Smooth muscle cell (in vitro differentiated cells): Measurements from ENCODE around the gene PREX1. TPM values are rescaled to one million over a fixed set of nuclear protein-coding genes. Genes with fewer than 3 reads are reported as not detected.

ENCODE experiments used
- DNase-seq: peaks from one replicate; lab custom pipeline; 2025; ENCODE audit not compliant: unreplicated experiment; lab: John Stamatoyannopoulos, UW
- H2AFZ ChIP-seq: fragments of 200-600 bp; sonication (generic); 2 replicates; pipeline ENCODE4 v1.6.0; 2016; ENCODE audit warnings: antibody characterized with exemption, low read depth, mild to moderate bottlenecking
- H3F3A ChIP-seq: fragments of 200-600 bp; sonication (generic); 2 replicates; pipeline ENCODE4 v1.6.0; 2017; ENCODE audit warnings: antibody characterized with exemption, low read depth
- H3K27ac ChIP-seq: fragments of 200-600 bp; sonication (generic); 2 replicates; pipeline ENCODE4 v1.5.1; 2016; ENCODE audit warnings: low read depth, mild to moderate bottlenecking
- H3K27me3 ChIP-seq: fragments of 200-600 bp; sonication (generic); 2 replicates; pipeline ENCODE4 v1.6.1; 2016; ENCODE audit warnings: low read depth, mild to moderate bottlenecking
- H3K36me3 ChIP-seq: fragments of 200-600 bp; sonication (generic); 2 replicates; pipeline ENCODE4 v1.5.1; 2016; ENCODE audit warnings: low read depth
- H3K4me1 ChIP-seq: fragments of 200-600 bp; sonication (generic); 2 replicates; pipeline ENCODE4 v1.5.1; 2016; ENCODE audit warnings: low read depth
- H3K4me2 ChIP-seq: fragments of 200-600 bp; sonication (generic); 2 replicates; pipeline ENCODE4 v1.6.0; 2016; ENCODE audit warnings: mild to moderate bottlenecking
- H3K4me3 ChIP-seq: fragments of 200-600 bp; sonication (generic); 2 replicates; pipeline ENCODE4 v1.5.1; 2016; ENCODE audit warnings: mild to moderate bottlenecking
- H3K79me2 ChIP-seq: fragments of 200-600 bp; sonication (generic); 2 replicates; pipeline ENCODE4 v1.6.0; 2016; ENCODE audit warnings: low read depth, mild to moderate bottlenecking
- H3K9ac ChIP-seq: fragments of 200-600 bp; sonication (generic); 2 replicates; pipeline ENCODE4 v1.6.0; 2016; ENCODE audit warnings: low read depth
- H3K9me3 ChIP-seq: fragments of 200-600 bp; sonication (generic); replicated peaks from 2 replicates; pipeline ENCODE4 v1.5.1; 2016; ENCODE audit warnings: low read depth
- H4K20me1 ChIP-seq: fragments of 200-600 bp; sonication (generic); 2 replicates; pipeline ENCODE4 v1.6.0; 2016; ENCODE audit warnings: low read depth
- CTCF ChIP-seq: fragments of 200-600 bp; sonication (generic); IDR thresholded peaks from 2 replicates; pipeline ENCODE4 v1.5.1; 2017; ENCODE audit warnings: borderline replicate concordance, mild to moderate bottlenecking, antibody characterized with exemption; ENCODE audit not compliant: insufficient read depth, poor library complexity, severe bottlenecking
- WGBS: methylation state at CpG from one replicate; pipeline ENCODE4 v1.1.7; 2016; ENCODE audit warnings: low lambda C conversion rate; 5-methylcytosine and 5-hydroxymethylcytosine counted together
- polyA plus RNA-seq: library from polyadenylated mRNA; unstranded; fragments of >200 nt; fragmentation: Nextera tagmentation; extraction: Ambion mirVana; gene quantifications from 2 replicates; pipeline ENCODE4 v1.2.1, GENCODE V29; 2016
- total RNA-seq: library from RNA; depleted of rRNA; stranded (reverse); fragments of >200 nt; gene quantifications from 2 replicates; pipeline ENCODE4 v1.2.3, GENCODE V29; 2014

PREX1 gene
- total and polyA plus RNA-seq, 2 experiments from 2014 or later = 0.04 to 0.30 TPM

GRCh38 chr20:48606172-48606840 lies 221.5 kb downstream of the PREX1 start:
- H3K79me2 ChIP-seq = no peaks in the 10 kb centered on the region
- DNase-seq = no peak
- no peaks in the 10 kb centered on the region for H4K20me1 ChIP-seq
- H3K4me1 ChIP-seq = peaks cover 12% of the 10 kb centered on the region
- 90% methylated on average over 14 of the region's 14 CpGs for WGBS
- no peak overlapping the region for H3K4me3 ChIP-seq
- TF ChIP-seq CTCF = no peak
- H3K9me3 ChIP-seq = no peaks in the 10 kb centered on the region
- no peak overlapping the region for H2AFZ ChIP-seq
- no peak overlapping the region for H3K9ac ChIP-seq
- H3K4me2 ChIP-seq = no peak overlapping the region
- no peaks in the 10 kb centered on the region for H3F3A ChIP-seq
- H3K27me3 ChIP-seq = no peaks in the 10 kb centered on the region
- H3K36me3 ChIP-seq = no peaks in the 10 kb centered on the region
- H3K27ac ChIP-seq = no peak overlapping the region

- no peaks in the 10 kb centered on the region for H3F3A ChIP-seq
- H3K27ac ChIP-seq = no peak overlapping the region
- peaks cover 12% of the 10 kb centered on the region for H3K4me1 ChIP-seq
- no peaks in the 10 kb centered on the region for H3K27me3 ChIP-seq
- no peak overlapping the region for H3K4me2 ChIP-seq
- H3K9ac ChIP-seq = no peak overlapping the region
- no peak overlapping the region for H2AFZ ChIP-seq
- no peak overlapping the region for H3K4me3 ChIP-seq
- no peaks in the 10 kb centered on the region for H4K20me1 ChIP-seq
- H3K9me3 ChIP-seq = no peaks in the 10 kb centered on the region
- no peaks in the 10 kb centered on the region for H3K36me3 ChIP-seq
- 92% methylated on average over 17 of the region's 17 CpGs for WGBS
- TF ChIP-seq CTCF = no peak
- DNase-seq = no peak
- H3K79me2 ChIP-seq = no peaks in the 10 kb centered on the region
Observed at GRCh38 chr20:48605364-48606171, 222.2 kb downstream of the PREX1 start.

GRCh38 chr20:48604936-48605335 lies 222.9 kb downstream of the PREX1 start:
- peaks cover 12% of the 10 kb centered on the region for H3K4me1 ChIP-seq
- H3K36me3 ChIP-seq = no peaks in the 10 kb centered on the region
- no peaks in the 10 kb centered on the region for H3K27me3 ChIP-seq
- no peaks in the 10 kb centered on the region for H3K79me2 ChIP-seq
- no peak for TF ChIP-seq CTCF
- no peak for DNase-seq
- WGBS = 91% methylated on average over 7 of the region's 7 CpGs
- H3K9me3 ChIP-seq = no peaks in the 10 kb centered on the region
- no peak overlapping the region for H3K4me2 ChIP-seq
- H3K9ac ChIP-seq = no peak overlapping the region
- no peaks in the 10 kb centered on the region for H3F3A ChIP-seq
- no peak overlapping the region for H2AFZ ChIP-seq
- no peak overlapping the region for H3K27ac ChIP-seq
- no peaks in the 10 kb centered on the region for H4K20me1 ChIP-seq
- no peak overlapping the region for H3K4me3 ChIP-seq
